GM13976 (cell line): ENCODE results near the gene GSTT2.

Experiments
- DNase-seq: peaks from one replicate; pipeline ENCODE4 v3.0.0; 2012; ENCODE audit warnings: low spot score
- in situ Hi-C: fragments of 300-500 bp; cut with MboI; formaldehyde crosslinking; loops from one replicate; pipeline ENCODE4 v1.12.0; 2022; ENCODE audit warnings: low sequenced_read_pairs, mixed read lengths, inconsistent platforms; ENCODE audit not compliant: unreplicated experiment
- TF ChIP-seq, protein P1 (sequence below): IDR thresholded peaks from 2 replicates; pipeline ENCODE4 v1.5.1; 2012; ENCODE audit warnings: borderline replicate concordance, mild to moderate bottlenecking; ENCODE audit not compliant: insufficient read depth; ENCODE audit errors: extremely low read depth, missing control alignments, control extremely low read depth

GSTT2 gene

DNA sequence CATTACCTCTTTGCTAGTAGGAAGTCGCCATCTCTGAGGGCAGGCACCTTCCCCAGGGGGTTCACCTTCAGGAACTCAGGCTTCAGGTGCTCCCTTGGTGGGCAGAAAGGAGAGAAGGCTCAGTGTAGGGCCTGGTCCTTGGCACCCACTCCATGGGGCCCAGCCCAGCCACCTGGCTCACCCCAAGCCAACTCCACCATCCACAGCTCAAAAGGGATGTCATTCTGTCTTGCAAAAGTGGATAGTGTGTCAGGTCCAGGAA is 28.0 kb downstream of the GSTT2 start:
- TF ChIP-seq, protein P1, sequence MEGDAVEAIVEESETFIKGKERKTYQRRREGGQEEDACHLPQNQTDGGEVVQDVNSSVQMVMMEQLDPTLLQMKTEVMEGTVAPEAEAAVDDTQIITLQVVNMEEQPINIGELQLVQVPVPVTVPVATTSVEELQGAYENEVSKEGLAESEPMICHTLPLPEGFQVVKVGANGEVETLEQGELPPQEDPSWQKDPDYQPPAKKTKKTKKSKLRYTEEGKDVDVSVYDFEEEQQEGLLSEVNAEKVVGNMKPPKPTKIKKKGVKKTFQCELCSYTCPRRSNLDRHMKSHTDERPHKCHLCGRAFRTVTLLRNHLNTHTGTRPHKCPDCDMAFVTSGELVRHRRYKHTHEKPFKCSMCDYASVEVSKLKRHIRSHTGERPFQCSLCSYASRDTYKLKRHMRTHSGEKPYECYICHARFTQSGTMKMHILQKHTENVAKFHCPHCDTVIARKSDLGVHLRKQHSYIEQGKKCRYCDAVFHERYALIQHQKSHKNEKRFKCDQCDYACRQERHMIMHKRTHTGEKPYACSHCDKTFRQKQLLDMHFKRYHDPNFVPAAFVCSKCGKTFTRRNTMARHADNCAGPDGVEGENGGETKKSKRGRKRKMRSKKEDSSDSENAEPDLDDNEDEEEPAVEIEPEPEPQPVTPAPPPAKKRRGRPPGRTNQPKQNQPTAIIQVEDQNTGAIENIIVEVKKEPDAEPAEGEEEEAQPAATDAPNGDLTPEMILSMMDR: no peak
- in situ Hi-C loops: no loop called here
- DNase-seq: no peak

DNA sequence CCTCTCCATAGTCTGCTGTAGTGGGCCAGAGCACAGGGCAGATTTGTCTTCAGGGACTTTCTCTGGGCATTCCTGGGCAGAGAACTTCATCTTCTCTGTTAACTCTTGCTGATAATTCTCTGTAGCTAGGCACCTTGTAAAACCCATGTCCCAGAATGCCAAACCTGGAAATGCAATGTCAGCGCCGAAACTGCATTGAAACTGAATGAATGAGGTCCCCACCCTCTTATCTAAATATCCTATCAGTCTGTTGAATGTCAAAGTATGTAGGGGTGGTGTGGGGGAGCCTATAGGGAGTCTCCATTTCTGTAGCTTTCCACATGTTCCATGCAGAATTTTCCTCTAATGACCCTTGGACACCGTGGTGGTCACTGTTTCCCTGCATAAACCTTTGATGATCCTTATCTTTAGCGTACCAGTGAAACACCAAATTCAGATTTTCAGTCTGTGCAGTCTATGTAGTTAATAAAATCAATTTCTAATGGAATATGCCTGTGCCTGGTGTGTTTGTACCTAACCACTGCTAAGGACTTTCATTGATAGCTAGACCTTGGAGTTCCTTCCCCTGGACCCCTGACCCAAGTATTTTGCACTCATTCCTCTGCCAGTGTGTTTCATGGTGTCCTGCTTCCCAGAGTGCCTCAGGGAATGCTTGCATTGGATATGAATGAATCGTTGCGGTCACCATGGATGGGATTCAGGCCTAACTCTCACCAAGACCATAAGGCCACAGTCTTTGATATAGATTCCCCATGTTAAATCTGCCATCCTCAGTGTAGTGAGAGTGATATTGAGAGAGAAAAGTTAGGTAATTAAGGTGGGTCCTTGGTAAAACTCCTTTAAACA is 28.7 kb downstream of the GSTT2 start:
- TF ChIP-seq, protein P1: no peak
- DNase-seq: no peak
- in situ Hi-C loops: no loop called here

DNA sequence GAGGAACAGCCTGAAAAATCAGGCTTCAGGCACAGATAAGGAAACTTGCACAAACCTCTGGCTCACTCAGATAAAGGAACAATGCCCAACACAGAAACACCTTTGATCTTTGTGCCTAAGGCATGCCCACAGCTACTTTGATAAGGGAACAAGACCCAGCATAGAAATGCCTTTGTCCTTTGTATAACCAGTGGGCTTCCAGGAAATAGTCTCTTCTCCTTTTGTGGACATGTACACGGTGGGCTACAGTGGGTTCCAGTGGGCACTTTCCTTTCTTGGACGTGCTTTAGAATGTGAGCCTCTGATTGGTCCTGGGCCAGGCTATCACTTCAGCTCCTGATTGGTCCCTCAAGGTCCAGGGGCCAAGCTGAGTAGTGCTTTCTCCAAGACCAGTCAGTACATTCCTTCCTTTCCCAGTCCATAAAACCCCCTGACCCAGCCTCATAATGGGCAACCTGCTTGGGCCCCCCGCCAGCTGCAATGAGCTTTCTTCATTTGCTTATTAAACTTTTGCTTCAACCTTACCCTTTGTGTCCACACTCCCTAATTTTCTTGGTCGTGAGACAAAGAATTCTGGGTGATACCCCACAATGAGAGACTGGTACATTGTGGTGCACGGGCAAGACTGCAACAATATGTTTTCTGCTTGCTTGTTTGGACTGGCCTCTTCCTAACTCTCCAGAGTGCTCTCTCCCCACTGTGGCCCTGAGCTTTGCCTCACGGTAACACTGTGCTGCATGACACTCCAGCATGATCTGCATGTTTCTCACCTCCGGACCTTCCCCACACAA is 29.5 kb downstream of the GSTT2 start:
- in situ Hi-C loops: no loop called here

DNA sequence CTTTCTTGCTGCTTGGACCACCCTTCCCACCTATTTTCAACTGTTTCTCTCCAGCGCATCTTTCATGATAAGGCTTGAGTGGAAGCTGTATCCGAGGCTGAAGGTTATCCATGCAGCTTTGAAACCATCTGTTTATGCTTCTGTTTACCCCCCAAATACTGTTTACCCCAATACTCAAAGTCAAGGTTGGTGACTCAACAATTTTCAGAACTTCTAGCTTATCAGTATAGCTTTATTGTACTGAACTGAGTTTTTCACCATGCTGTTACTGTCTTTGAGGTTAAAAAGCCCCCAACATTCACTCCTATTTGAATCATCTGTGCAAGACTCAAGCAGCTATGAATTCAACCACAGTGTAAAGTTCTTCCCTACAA is 30.1 kb downstream of the GSTT2 start:
- TF ChIP-seq, protein P1: no peak

More for the DNA sequence above, 29.5 kb downstream of the GSTT2 start:
- TF ChIP-seq, protein P1: no peak
- DNase-seq: no peak

DNA sequence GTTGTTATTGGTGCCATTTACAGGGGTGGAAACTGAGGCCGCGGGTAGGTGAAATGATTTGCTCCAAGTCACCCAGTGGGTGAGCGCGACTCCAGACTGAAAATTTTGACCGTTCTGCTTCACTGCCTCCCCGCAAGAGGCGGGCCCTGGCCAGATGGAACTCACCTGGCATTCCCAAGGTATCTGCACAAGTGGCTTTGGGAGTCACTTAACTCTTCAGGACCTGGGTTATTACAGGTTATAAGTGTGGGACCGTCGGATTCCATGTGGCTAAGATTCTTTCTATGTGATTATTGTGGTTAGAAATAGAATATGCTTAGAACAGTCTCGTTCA is 31.8 kb downstream of the GSTT2 start:
- no peak for DNase-seq

More for the DNA sequence above, 30.1 kb downstream of the GSTT2 start:
- no peak for DNase-seq
- in situ Hi-C loops: no loop called here

DNA sequence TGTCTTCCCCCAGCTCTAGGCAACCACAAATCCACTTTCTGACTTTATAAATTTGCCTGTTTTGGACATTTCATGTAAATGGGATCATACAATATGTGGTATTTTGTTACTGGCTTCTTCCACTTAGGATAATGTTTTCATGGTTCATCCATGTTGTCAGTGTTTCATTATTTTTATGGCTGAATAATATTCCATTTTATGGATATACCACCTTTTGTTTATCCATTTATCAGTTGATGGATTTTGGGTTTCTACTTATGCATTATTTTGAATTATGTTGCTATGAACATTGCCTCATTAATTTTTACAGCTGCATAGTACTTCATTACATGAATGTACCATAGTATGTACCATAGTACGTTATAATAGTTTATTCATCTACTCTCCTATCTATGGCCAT is 36.2 kb downstream of the GSTT2 start:
- in situ Hi-C loops: no loop called here
- DNase-seq: no peak
- TF ChIP-seq, protein P1: no peak

More for the DNA sequence above, 31.8 kb downstream of the GSTT2 start:
- in situ Hi-C loops: no loop called here
- TF ChIP-seq, protein P1: no peak
